Activated CD4-positive, alpha-beta T cell treated with anti-CD3 and anti-CD28 coated beads for 4 hours (primary cell): Measurements from ENCODE around the gene MINDY3.
"Not testable (repeated sequence)": the region's sequence is repeated elsewhere in the genome, so short reads cannot be mapped to it uniquely, and the experiment has no call there.

Source experiments
- DNase-seq, 2 donors: peaks; one replicate each; pipeline ENCODE4 v3.0.0-alpha.2; 2020

MINDY3 gene

GRCh38 chr10:15856328-15857015, 3.8 kb downstream of the MINDY3 start:
- DNase-seq, result no peak

GRCh38 chr10:15853800-15854199, 6.5 kb downstream of the MINDY3 start:
- DNase-seq, result no peak

GRCh38 chr10:15852111-15852557, 8.2 kb downstream of the MINDY3 start:
- no peak for DNase-seq

- DNase-seq, result not testable (repeated sequence)
Measured at GRCh38 chr10:15850337-15850978, 9.8 kb downstream of the MINDY3 start.

- no peak for DNase-seq
Measured at GRCh38 chr10:15849316-15849715, 11.0 kb downstream of the MINDY3 start.

GRCh38 chr10:15847481-15847880, 12.8 kb downstream of the MINDY3 start:
- no peak for DNase-seq

- DNase-seq, result no peak
Measured at GRCh38 chr10:15844517-15844916, 15.8 kb downstream of the MINDY3 start.

- DNase-seq, result no peak
Measured at GRCh38 chr10:15843695-15844094, 16.6 kb downstream of the MINDY3 start.

- DNase-seq, result no peak
Measured at GRCh38 chr10:15842556-15843169, 17.6 kb downstream of the MINDY3 start.

GRCh38 chr10:15841696-15842095, 18.6 kb downstream of the MINDY3 start:
- no peak for DNase-seq

- no peak for DNase-seq
Measured at GRCh38 chr10:15836807-15837206, 23.5 kb downstream of the MINDY3 start.

GRCh38 chr10:15829495-15829894, 30.8 kb downstream of the MINDY3 start:
- no peak for DNase-seq

GRCh38 chr10:15824498-15824897, 35.8 kb downstream of the MINDY3 start:
- no peak for DNase-seq

- DNase-seq, result no peak
Measured at GRCh38 chr10:15822131-15822530, 38.2 kb downstream of the MINDY3 start.

GRCh38 chr10:15821046-15821683, 39.1 kb downstream of the MINDY3 start:
- no peak for DNase-seq

GRCh38 chr10:15817409-15818046, 42.8 kb downstream of the MINDY3 start:
- no peak for DNase-seq

- no peak for DNase-seq
Measured at GRCh38 chr10:15815242-15815885, 44.9 kb downstream of the MINDY3 start.

- DNase-seq, result no peak
Measured at GRCh38 chr10:15814565-15814964, 45.7 kb downstream of the MINDY3 start.

GRCh38 chr10:15813415-15813814, 46.9 kb downstream of the MINDY3 start:
- no peak for DNase-seq

- no peak for DNase-seq
Measured at GRCh38 chr10:15809450-15809849, 50.9 kb downstream of the MINDY3 start.

GRCh38 chr10:15808204-15808797, 52.0 kb downstream of the MINDY3 start:
- no peak for DNase-seq

- no peak for DNase-seq
Measured at GRCh38 chr10:15805395-15806058, 54.8 kb downstream of the MINDY3 start.
